Natural killer cell (primary cell): ENCODE measurements around the gene CREB5. TPM values are rescaled to one million over a fixed set of nuclear protein-coding genes. Genes with fewer than 3 reads are reported as not detected.

Source experiments
- ATAC-seq, 3 donors: fragments of 150-1000 bp in 2 of 3; fragments of 200-7000 bp in 1 of 3; cut with Tn5 transposase; 1 replicate in 1 of 3; 2 replicates in 2 of 3; pipeline ENCODE4 v1.10.0; 2021; ENCODE audit warnings: mild to moderate bottlenecking in 2 of 3, moderate library complexity in 2 of 3
- DNase-seq, 2 donors: peaks; one replicate each; pipeline versions ENCODE4 v3.0.0 to v3.0.0-alpha.2; 2013 to 2021; ENCODE audit warnings: mixed read lengths in 1 of 2
- H3K27ac ChIP-seq: one replicate; pipeline ENCODE4 v1.5.1; 2013; ENCODE audit warnings: mild to moderate bottlenecking, low read length
- H3K27me3 ChIP-seq: one replicate; pipeline ENCODE4 v1.6.1; 2013; ENCODE audit warnings: low read length; ENCODE audit not compliant: control insufficient read depth, insufficient read depth
- H3K36me3 ChIP-seq: one replicate; pipeline ENCODE4 v1.6.1; 2013; ENCODE audit warnings: low read length; ENCODE audit not compliant: control insufficient read depth, insufficient read depth
- H3K4me1 ChIP-seq: one replicate; pipeline ENCODE4 v1.6.1; 2013; ENCODE audit warnings: low read length; ENCODE audit not compliant: control insufficient read depth, insufficient read depth
- H3K4me3 ChIP-seq: one replicate; pipeline ENCODE4 v1.5.1; 2013; ENCODE audit warnings: low read length
- H3K9me3 ChIP-seq: one replicate; pipeline ENCODE4 v1.6.1; 2013; ENCODE audit warnings: low read length; ENCODE audit not compliant: control insufficient read depth, insufficient read depth
- H3K27ac Mint-ChIP-seq, 2 donors: one replicate each; pipeline ENCODE4 v1.8.0; 2022; ENCODE audit warnings: mild to moderate bottlenecking in 2 of 2, mixed read lengths in 2 of 2, moderate library complexity in 1 of 2
- H3K27me3 Mint-ChIP-seq, 2 donors: one replicate each; pipeline ENCODE4 v1.8.0; 2022; ENCODE audit warnings: low read depth in 2 of 2, mixed read lengths in 2 of 2
- H3K36me3 Mint-ChIP-seq: one replicate; pipeline ENCODE4 v1.8.0; 2022; ENCODE audit warnings: mixed read lengths
- H3K4me1 Mint-ChIP-seq, 2 donors: one replicate each; pipeline ENCODE4 v1.8.0; 2022; ENCODE audit warnings: mixed read lengths in 2 of 2
- H3K4me3 Mint-ChIP-seq: one replicate; pipeline ENCODE4 v1.8.0; 2022; ENCODE audit warnings: mild to moderate bottlenecking, moderate library complexity, mixed read lengths
- H3K9me3 Mint-ChIP-seq, 2 donors: one replicate each; pipeline ENCODE4 v1.8.0; 2022; ENCODE audit warnings: mixed read lengths in 2 of 2
- WGBS: methylation state at CpG from one replicate; pipeline ENCODE4 v1.1.7; 2013; ENCODE audit warnings: missing lambda C conversion rate; ENCODE audit not compliant: insufficient coverage; 5-methylcytosine and 5-hydroxymethylcytosine counted together
- intact Hi-C: fragments of 100-400 bp; cut with micrococcal nuclease; formaldehyde crosslinking; loops from one replicate; pipeline ENCODE4 v1.14.2; 2022
- total RNA-seq, 4 donors: library from RNA; stranded (reverse); fragments of 120-200 nt in 1 of 4; gene quantifications; one replicate each; pipeline versions ENCODE4 v1.2.3 to v1.2.4, GENCODE V29; 2013 to 2022
- TF ChIP-seq, protein P1 (sequence below): fragments of 200-600 bp; IDR thresholded peaks from one replicate; pipeline ENCODE4 v1.8.0; 2022; ENCODE audit warnings: antibody characterized with exemption

The CREB5 gene
- total RNA-seq, 3 donors from 2014 or later (not counting 1 experiment from before 2014, with no cell fraction given): 0.52 to 7.0 (median 0.89) TPM

DNA sequence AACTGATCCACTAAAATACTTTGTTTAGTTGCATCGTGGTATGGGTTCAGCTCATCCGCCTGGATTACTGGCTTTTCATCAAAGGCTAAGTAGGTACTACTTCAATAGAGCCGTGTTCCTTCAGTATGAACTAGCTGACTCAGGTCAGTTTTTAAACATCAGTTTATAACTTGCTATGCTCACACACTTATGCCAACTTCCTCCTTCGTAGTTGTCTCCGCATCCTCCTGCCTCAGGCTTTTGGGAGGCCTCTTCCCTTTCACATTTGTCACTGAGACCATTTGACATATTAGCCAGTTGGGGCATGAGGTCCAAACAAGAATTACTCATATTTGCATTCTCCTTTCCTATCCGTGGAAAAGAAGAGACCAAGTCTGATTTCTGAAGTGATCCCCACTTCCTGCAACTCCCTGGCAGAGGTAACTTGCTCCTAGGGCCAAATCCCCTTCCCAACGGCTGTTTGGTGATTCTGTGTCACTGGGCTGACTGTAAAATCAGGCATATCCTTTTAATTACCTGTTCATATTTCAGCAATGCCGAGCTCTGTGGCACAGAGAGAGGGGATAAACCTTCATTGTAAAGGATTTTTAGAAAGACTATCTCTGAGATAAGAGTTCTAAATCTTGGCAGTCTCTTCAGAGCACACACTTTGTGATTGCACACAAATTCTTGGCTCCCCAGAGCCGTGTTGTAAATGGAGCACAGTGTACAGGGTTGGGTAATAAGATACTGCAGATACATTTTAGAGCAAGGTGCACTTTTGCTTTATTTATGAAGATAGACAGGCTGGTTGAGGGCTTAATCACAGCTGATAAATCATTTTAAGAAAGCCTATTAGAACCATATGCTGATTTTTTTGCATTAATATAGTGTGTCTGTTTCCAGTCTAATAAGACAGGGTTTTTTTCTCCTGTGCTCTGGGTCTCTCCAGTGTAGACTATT lies 108.0 kb downstream of the CREB5 start:
- no peaks in the 10 kb centered on the region for H3K27me3 ChIP-seq
- no peak overlapping the region for H3K4me3 ChIP-seq
- no peaks in the 10 kb centered on the region for H3K36me3 Mint-ChIP-seq
- no peak overlapping the region for H3K27ac Mint-ChIP-seq
- no peaks in the 10 kb centered on the region for H3K9me3 ChIP-seq
- no peak overlapping the region for H3K27ac ChIP-seq
- no peaks in the 10 kb centered on the region for H3K4me1 Mint-ChIP-seq
- H3K27me3 Mint-ChIP-seq: peaks cover 7 to 24% of the 10 kb centered on the region in 2 donors
- H3K4me1 ChIP-seq: no peaks in the 10 kb centered on the region
- H3K36me3 ChIP-seq: no peaks in the 10 kb centered on the region
- intact Hi-C loops: no loop called here
- H3K4me3 Mint-ChIP-seq: no peak overlapping the region
- WGBS: 37% methylated on average over 9 of the region's 9 CpGs
- TF ChIP-seq, protein P1, sequence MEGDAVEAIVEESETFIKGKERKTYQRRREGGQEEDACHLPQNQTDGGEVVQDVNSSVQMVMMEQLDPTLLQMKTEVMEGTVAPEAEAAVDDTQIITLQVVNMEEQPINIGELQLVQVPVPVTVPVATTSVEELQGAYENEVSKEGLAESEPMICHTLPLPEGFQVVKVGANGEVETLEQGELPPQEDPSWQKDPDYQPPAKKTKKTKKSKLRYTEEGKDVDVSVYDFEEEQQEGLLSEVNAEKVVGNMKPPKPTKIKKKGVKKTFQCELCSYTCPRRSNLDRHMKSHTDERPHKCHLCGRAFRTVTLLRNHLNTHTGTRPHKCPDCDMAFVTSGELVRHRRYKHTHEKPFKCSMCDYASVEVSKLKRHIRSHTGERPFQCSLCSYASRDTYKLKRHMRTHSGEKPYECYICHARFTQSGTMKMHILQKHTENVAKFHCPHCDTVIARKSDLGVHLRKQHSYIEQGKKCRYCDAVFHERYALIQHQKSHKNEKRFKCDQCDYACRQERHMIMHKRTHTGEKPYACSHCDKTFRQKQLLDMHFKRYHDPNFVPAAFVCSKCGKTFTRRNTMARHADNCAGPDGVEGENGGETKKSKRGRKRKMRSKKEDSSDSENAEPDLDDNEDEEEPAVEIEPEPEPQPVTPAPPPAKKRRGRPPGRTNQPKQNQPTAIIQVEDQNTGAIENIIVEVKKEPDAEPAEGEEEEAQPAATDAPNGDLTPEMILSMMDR: no peak
- ATAC-seq: no peak
- DNase-seq: no peak
- H3K9me3 Mint-ChIP-seq: no peaks in the 10 kb centered on the region

DNA sequence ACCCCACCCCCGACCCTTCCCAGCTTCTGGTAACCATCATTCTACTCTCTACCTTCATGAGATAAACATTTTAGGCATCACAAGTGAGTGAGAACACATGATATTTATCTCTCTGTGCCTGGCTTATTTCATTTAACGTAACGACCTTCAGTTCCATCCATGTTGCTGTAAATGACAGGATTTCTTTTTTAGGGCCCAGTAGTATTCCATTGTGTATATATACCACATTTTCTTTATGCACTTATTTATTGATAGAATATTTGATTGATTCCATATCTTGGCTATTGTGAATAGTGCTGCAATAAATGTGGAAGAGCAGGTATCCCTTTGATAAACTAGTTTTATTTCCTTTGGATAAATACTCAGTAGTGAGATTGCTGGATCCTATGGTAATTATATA lies 112.7 kb downstream of the CREB5 start:
- no peak for DNase-seq
- H3K27me3 Mint-ChIP-seq: peaks cover 0 to 7% of the 10 kb centered on the region in 2 donors
- intact Hi-C loops: no loop called here
- no peaks in the 10 kb centered on the region for H3K4me1 Mint-ChIP-seq
- H3K36me3 Mint-ChIP-seq: no peaks in the 10 kb centered on the region
- H3K27me3 ChIP-seq: no peaks in the 10 kb centered on the region
- no peaks in the 10 kb centered on the region for H3K9me3 ChIP-seq
- no peak overlapping the region for H3K27ac ChIP-seq
- no peaks in the 10 kb centered on the region for H3K36me3 ChIP-seq
- H3K4me3 Mint-ChIP-seq: no peak overlapping the region
- no peak for ATAC-seq
- no peak overlapping the region for H3K27ac Mint-ChIP-seq
- H3K4me1 ChIP-seq: no peaks in the 10 kb centered on the region
- H3K4me3 ChIP-seq: no peak overlapping the region
- H3K9me3 Mint-ChIP-seq: no peaks in the 10 kb centered on the region
- TF ChIP-seq, protein P1: no peak
- WGBS: 72% methylated on average over 2 of the region's 3 CpGs

DNA sequence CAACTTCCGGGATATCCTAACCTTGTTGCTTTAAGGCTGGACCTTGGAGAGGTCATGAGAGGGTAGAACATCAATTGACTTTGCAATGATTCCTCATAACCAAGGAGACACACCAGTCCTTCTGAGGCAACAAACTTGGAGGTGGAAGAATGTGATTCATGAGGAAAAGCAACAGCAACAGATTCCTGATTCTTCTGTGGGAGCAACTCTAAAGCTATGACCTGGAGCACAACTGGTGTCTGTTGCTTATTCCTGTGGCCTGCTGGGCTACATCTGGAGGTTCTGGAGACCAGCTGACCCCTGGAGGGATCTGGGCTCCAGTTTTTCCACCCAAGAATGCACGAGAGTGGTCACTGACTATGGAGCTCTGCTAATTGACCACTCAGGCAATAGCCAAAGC lies 116.6 kb downstream of the CREB5 start:
- H3K4me1 ChIP-seq: no peaks in the 10 kb centered on the region
- Mint-ChIP-seq H3K27ac (no peak overlapping the region), H3K4me1 (no peaks in the 10 kb centered on the region), H3K9me3 (no peaks in the 10 kb centered on the region), H3K36me3 (no peaks in the 10 kb centered on the region), H3K4me3 (no peak overlapping the region), H3K27me3 (peaks cover 0 to 23% of the 10 kb centered on the region in 2 donors)
- TF ChIP-seq, protein P1: no peak
- DNase-seq: no peak
- H3K36me3 ChIP-seq: no peaks in the 10 kb centered on the region
- intact Hi-C loops: no loop called here
- H3K4me3 ChIP-seq: no peak overlapping the region
- WGBS: 80% methylated on average over 2 of the region's 2 CpGs
- no peaks in the 10 kb centered on the region for H3K27me3 ChIP-seq
- H3K27ac ChIP-seq: no peak overlapping the region
- no peaks in the 10 kb centered on the region for H3K9me3 ChIP-seq
- no peak for ATAC-seq
